GM12872 (cell line): ENCODE results near the gene CSTA.

ENCODE experiments used
- CTCF ChIP-seq: IDR thresholded peaks from 3 replicates; pipeline ENCODE4 v1.5.1; 2011; ENCODE audit warnings: low read depth, mild to moderate bottlenecking, low read length, moderate library complexity; ENCODE audit not compliant: insufficient read depth

Gene CSTA

GRCh38 chr3:122358703-122359032 is 33.6 kb downstream of the CSTA start:
- no peak for TF ChIP-seq CTCF

GRCh38 chr3:122362026-122362425 is 37.0 kb downstream of the CSTA start:
- TF ChIP-seq CTCF: no peak

- TF ChIP-seq CTCF: no peak
Observed at GRCh38 chr3:122364490-122364889, 39.4 kb downstream of the CSTA start.

GRCh38 chr3:122365073-122365472 is 40.0 kb downstream of the CSTA start:
- TF ChIP-seq CTCF: no peak

GRCh38 chr3:122366379-122366749 is 41.3 kb downstream of the CSTA start:
- TF ChIP-seq CTCF: no peak

- no peak for TF ChIP-seq CTCF
Observed at GRCh38 chr3:122374034-122374433, 49.0 kb downstream of the CSTA start.

- no peak for TF ChIP-seq CTCF
Observed at GRCh38 chr3:122377975-122378374, 52.9 kb downstream of the CSTA start.
